ENCODE data around the gene CAPN11. TPM values are rescaled to one million over a fixed set of nuclear protein-coding genes. Genes with fewer than 3 reads are reported as not detected.

The CAPN11 gene
- total RNA-seq, 1 experiment from 2014 or later: not detected

DNA sequence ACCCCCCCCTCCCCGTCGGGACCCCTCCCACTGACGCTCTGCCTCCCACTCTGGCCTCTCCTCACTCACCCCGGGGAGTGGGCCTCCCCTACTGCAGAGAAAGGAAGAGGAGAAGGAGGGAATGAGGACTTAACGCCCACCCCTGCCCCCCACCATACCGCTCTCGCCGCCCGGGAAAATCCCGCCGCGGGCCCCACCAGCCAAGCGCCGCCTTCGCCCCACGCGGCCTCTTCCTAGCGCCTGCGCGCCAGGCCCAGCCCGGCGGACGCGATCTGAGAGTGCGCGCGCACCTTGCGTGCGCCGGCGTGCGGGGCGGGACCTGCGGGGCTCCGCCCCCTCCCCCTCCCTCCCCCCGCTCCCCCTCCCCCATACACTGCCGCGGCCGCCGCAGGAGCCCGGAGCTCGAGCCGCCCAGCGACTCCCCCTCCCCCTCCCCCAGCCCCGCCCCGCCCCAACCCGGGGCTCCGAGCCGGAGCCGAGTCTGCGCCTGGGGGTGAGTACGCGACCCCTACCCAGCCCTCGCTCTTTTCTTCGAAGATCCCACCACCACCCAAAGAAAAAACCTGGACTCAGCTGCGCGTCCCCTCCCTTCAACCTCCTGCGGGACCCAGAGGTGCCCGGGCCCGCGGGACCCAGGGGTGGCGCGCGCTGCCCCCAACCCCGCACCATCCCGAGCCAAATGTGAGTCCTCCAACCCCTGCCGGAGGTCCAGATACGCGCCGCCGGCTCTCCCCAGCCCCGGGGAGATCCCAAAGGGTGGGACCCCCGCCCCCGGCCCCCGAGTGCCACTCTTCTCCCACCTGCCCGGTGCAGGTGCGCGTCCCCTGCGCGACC is 31.2 kb upstream of the CAPN11 start, which contains the start of the genes MRPL14 and TMEM63B:
TSS of gene MRPL14 (minus strand) at position 267 of the 834 bp plus-strand sequence. CDS start 10,841 bp downstream, outside the sequence.
TSS of gene TMEM63B (plus strand) at position 369 of the 834 bp plus-strand sequence. CDS start 7,031 bp downstream, outside the sequence.
- H3K27ac ChIP-seq (ENCODE audit: low read length): peak within 1 kb of the TSS; percentile 32; the same call in 1 of the 2 replicates
- H3K36me3 ChIP-seq (ENCODE audit: insufficient read depth, low read length): peaks cover 10% of the 10 kb centered on the region; the same call in 1 of the 2 replicates
- H3K4me2 ChIP-seq (ENCODE audit: low read depth, low read length, poor library complexity, severe bottlenecking): peak within 1 kb of the TSS; percentile 94
- H3K9me3 ChIP-seq (ENCODE audit: low read length): no peaks in the 10 kb centered on the region
- no peaks in the 10 kb centered on the region for H3K9me2 ChIP-seq (replicated peaks; ENCODE audit: insufficient read depth, low read length)
- DNase-seq: peak; percentile 96
- peak within 1 kb of the TSS; percentile 89; the same call in 1 of the 2 replicates for H2AFZ ChIP-seq (ENCODE audit: low read length)
- H3K9ac ChIP-seq (ENCODE audit: low read length): peak within 1 kb of the TSS; percentile 90
- peaks cover 48% of the 10 kb centered on the region for H3K79me2 ChIP-seq (ENCODE audit: low read length)
- no peaks in the 10 kb centered on the region; the same call in 1 of the 2 replicates for H3K27me3 ChIP-seq (ENCODE audit: low read length)
- H4K20me1 ChIP-seq (ENCODE audit: insufficient read depth, low read depth, low read length): peaks cover 20% of the 10 kb centered on the region; the same call in 1 of the 2 replicates
- H3K4me1 ChIP-seq (ENCODE audit: low read length): peaks cover 45% of the 10 kb centered on the region
- peak within 1 kb of the TSS; percentile 82 for H3K4me3 ChIP-seq (ENCODE audit: low read length)

GRCh38 chr6:44128020-44128917 is 30.4 kb upstream of the CAPN11 start:
- no peak overlapping the region for H3K27ac ChIP-seq (ENCODE audit: low read length)
- peaks cover 39% of the 10 kb centered on the region for H3K79me2 ChIP-seq (ENCODE audit: low read length)
- peaks cover 41% of the 10 kb centered on the region for H3K4me1 ChIP-seq (ENCODE audit: low read length)
- peak overlapping the region; percentile 82 for H3K9ac ChIP-seq (ENCODE audit: low read length)
- no peaks in the 10 kb centered on the region for H3K9me2 ChIP-seq (replicated peaks; ENCODE audit: insufficient read depth, low read length)
- H3K27me3 ChIP-seq (ENCODE audit: low read length): no peaks in the 10 kb centered on the region; the same call in 1 of the 2 replicates
- peak overlapping the region; percentile 82 for H3K4me3 ChIP-seq (ENCODE audit: low read length)
- peak overlapping the region; percentile 94 for H3K4me2 ChIP-seq (ENCODE audit: low read depth, low read length, poor library complexity, severe bottlenecking)
- H3K9me3 ChIP-seq (ENCODE audit: low read length): no peaks in the 10 kb centered on the region
- H3K36me3 ChIP-seq (ENCODE audit: insufficient read depth, low read length): peaks cover 10% of the 10 kb centered on the region; the same call in 1 of the 2 replicates
- peaks cover 18% of the 10 kb centered on the region; the same call in 1 of the 2 replicates for H4K20me1 ChIP-seq (ENCODE audit: insufficient read depth, low read depth, low read length)
- no peak for DNase-seq
- H2AFZ ChIP-seq (ENCODE audit: low read length): peak overlapping the region; percentile 89; the same call in 1 of the 2 replicates

GRCh38 chr6:44129841-44130322 is 28.7 kb upstream of the CAPN11 start:
- no peaks in the 10 kb centered on the region for H3K9me3 ChIP-seq (ENCODE audit: low read length)
- H3K27ac ChIP-seq (ENCODE audit: low read length): no peak overlapping the region
- DNase-seq: no peak
- H3K9ac ChIP-seq (ENCODE audit: low read length): no peak overlapping the region
- peaks cover 31% of the 10 kb centered on the region for H3K4me1 ChIP-seq (ENCODE audit: low read length)
- H3K27me3 ChIP-seq (ENCODE audit: low read length): no peaks in the 10 kb centered on the region; the same call in 1 of the 2 replicates
- H3K79me2 ChIP-seq (ENCODE audit: low read length): peaks cover 23% of the 10 kb centered on the region
- no peak overlapping the region for H3K4me2 ChIP-seq (ENCODE audit: low read depth, low read length, poor library complexity, severe bottlenecking)
- H3K9me2 ChIP-seq (replicated peaks; ENCODE audit: insufficient read depth, low read length): no peaks in the 10 kb centered on the region
- H3K4me3 ChIP-seq (ENCODE audit: low read length): no peak overlapping the region
- peaks cover 19% of the 10 kb centered on the region; the same call in 1 of the 2 replicates for H4K20me1 ChIP-seq (ENCODE audit: insufficient read depth, low read depth, low read length)
- H2AFZ ChIP-seq (ENCODE audit: low read length): no peak overlapping the region
- peaks cover 3% of the 10 kb centered on the region; the same call in 1 of the 2 replicates for H3K36me3 ChIP-seq (ENCODE audit: insufficient read depth, low read length)

GRCh38 chr6:44131892-44132291 is 26.7 kb upstream of the CAPN11 start:
- Histone ChIP-seq H3K9me3 (ENCODE audit: low read length) (no peaks in the 10 kb centered on the region), H2AFZ (ENCODE audit: low read length) (no peak overlapping the region), H4K20me1 (ENCODE audit: insufficient read depth, low read depth, low read length) (peaks cover 4% of the 10 kb centered on the region; the same call in 1 of the 2 replicates), H3K79me2 (ENCODE audit: low read length) (peaks cover 3% of the 10 kb centered on the region), H3K4me2 (ENCODE audit: low read depth, low read length, poor library complexity, severe bottlenecking) (no peak overlapping the region), H3K27me3 (ENCODE audit: low read length) (no peaks in the 10 kb centered on the region; the same call in 1 of the 2 replicates), H3K36me3 (ENCODE audit: insufficient read depth, low read length) (no peaks in the 10 kb centered on the region), H3K9ac (ENCODE audit: low read length) (no peak overlapping the region), H3K4me3 (ENCODE audit: low read length) (no peak overlapping the region), H3K27ac (ENCODE audit: low read length) (no peak overlapping the region), H3K9me2 (replicated peaks; ENCODE audit: insufficient read depth, low read length) (no peaks in the 10 kb centered on the region), H3K4me1 (ENCODE audit: low read length) (peaks cover 16% of the 10 kb centered on the region)
- no peak for DNase-seq

GRCh38 chr6:44132476-44132875 is 26.1 kb upstream of the CAPN11 start:
- no peaks in the 10 kb centered on the region for H3K79me2 ChIP-seq (ENCODE audit: low read length)
- H3K4me1 ChIP-seq (ENCODE audit: low read length): peaks cover 16% of the 10 kb centered on the region
- no peak overlapping the region for H3K4me3 ChIP-seq (ENCODE audit: low read length)
- H3K27ac ChIP-seq (ENCODE audit: low read length): no peak overlapping the region
- H3K9me3 ChIP-seq (ENCODE audit: low read length): no peaks in the 10 kb centered on the region
- no peaks in the 10 kb centered on the region; the same call in 1 of the 2 replicates for H3K27me3 ChIP-seq (ENCODE audit: low read length)
- H3K9me2 ChIP-seq (replicated peaks; ENCODE audit: insufficient read depth, low read length): no peaks in the 10 kb centered on the region
- no peak overlapping the region for H3K9ac ChIP-seq (ENCODE audit: low read length)
- H3K36me3 ChIP-seq (ENCODE audit: insufficient read depth, low read length): no peaks in the 10 kb centered on the region
- H3K4me2 ChIP-seq (ENCODE audit: low read depth, low read length, poor library complexity, severe bottlenecking): no peak overlapping the region
- no peak for DNase-seq
- H2AFZ ChIP-seq (ENCODE audit: low read length): no peak overlapping the region
- peaks cover 4% of the 10 kb centered on the region; the same call in 1 of the 2 replicates for H4K20me1 ChIP-seq (ENCODE audit: insufficient read depth, low read depth, low read length)

- Histone ChIP-seq H3K27me3 (ENCODE audit: low read length) (no peaks in the 10 kb centered on the region), H4K20me1 (ENCODE audit: insufficient read depth, low read depth, low read length) (peaks cover 4% of the 10 kb centered on the region; the same call in 1 of the 2 replicates), H3K9ac (ENCODE audit: low read length) (peak overlapping the region; percentile 36), H3K79me2 (ENCODE audit: low read length) (no peaks in the 10 kb centered on the region), H3K4me3 (ENCODE audit: low read length) (peak overlapping the region; percentile 24; the same call in 1 of the 2 replicates), H3K9me2 (replicated peaks; ENCODE audit: insufficient read depth, low read length) (no peaks in the 10 kb centered on the region), H3K9me3 (ENCODE audit: low read length) (no peaks in the 10 kb centered on the region), H3K27ac (ENCODE audit: low read length) (no peak overlapping the region), H3K4me2 (ENCODE audit: low read depth, low read length, poor library complexity, severe bottlenecking) (peak overlapping the region; percentile 64), H3K36me3 (ENCODE audit: insufficient read depth, low read length) (no peaks in the 10 kb centered on the region), H2AFZ (ENCODE audit: low read length) (no peak overlapping the region), H3K4me1 (ENCODE audit: low read length) (peaks cover 12% of the 10 kb centered on the region)
- no peak for DNase-seq
Measured at GRCh38 chr6:44133003-44133931, 25.4 kb upstream of the CAPN11 start.
